MM.1S (cell line): ENCODE data around the gene ADPRS.

Source experiments
- DNase-seq: peaks from one replicate; pipeline ENCODE4 v3.0.0-alpha.2; 2015
- H2AFZ ChIP-seq: fragments of 300-600 bp; sonication (generic); 2 replicates; pipeline ENCODE4 v1.6.0; 2016; ENCODE audit warnings: antibody characterized with exemption, low read length
- H3F3A ChIP-seq: fragments of 300-600 bp; sonication (generic); 2 replicates; pipeline ENCODE4 v1.6.1; 2016; ENCODE audit warnings: mild to moderate bottlenecking, antibody characterized with exemption, low read length, moderate library complexity, mixed read lengths; ENCODE audit not compliant: insufficient read depth
- H3K27ac ChIP-seq: fragments of 300-600 bp; sonication (generic); 2 replicates; pipeline ENCODE4 v1.5.1; 2016; ENCODE audit warnings: mild to moderate bottlenecking, low read length
- H3K27me3 ChIP-seq: fragments of 300-600 bp; sonication (generic); replicated peaks from 2 replicates; pipeline ENCODE4 v1.6.0; 2016; ENCODE audit warnings: low read length; ENCODE audit not compliant: insufficient read depth
- H3K36me3 ChIP-seq: fragments of 300-600 bp; sonication (generic); replicated peaks from 2 replicates; pipeline ENCODE4 v1.6.1; 2016; ENCODE audit warnings: mild to moderate bottlenecking, low read length, mixed read lengths; ENCODE audit not compliant: insufficient read depth
- H3K4me1 ChIP-seq: fragments of 300-600 bp; sonication (generic); 2 replicates; pipeline ENCODE4 v1.6.1; 2016; ENCODE audit warnings: low read length, mixed read lengths
- H3K4me2 ChIP-seq: fragments of 300-600 bp; sonication (generic); 2 replicates; pipeline ENCODE4 v1.6.0; 2016; ENCODE audit warnings: low read depth, low read length
- H3K4me3 ChIP-seq: fragments of 300-600 bp; sonication (generic); 2 replicates; pipeline ENCODE4 v1.5.1; 2016; ENCODE audit warnings: low read length, mixed read lengths
- H3K79me2 ChIP-seq: fragments of 300-600 bp; sonication (generic); 2 replicates; pipeline ENCODE4 v1.6.1; 2016; ENCODE audit warnings: mixed run types, low read length, mixed read lengths
- H3K9ac ChIP-seq: fragments of 300-600 bp; sonication (generic); 2 replicates; pipeline ENCODE4 v1.6.1; 2016; ENCODE audit warnings: low read length, mixed read lengths
- H3K9me2 ChIP-seq: fragments of 300-600 bp; sonication (generic); replicated peaks from 2 replicates; pipeline ENCODE4 v1.6.1; 2016; ENCODE audit warnings: mild to moderate bottlenecking, low read length, mixed read lengths; ENCODE audit not compliant: insufficient read depth
- H3K9me3 ChIP-seq: fragments of 300-600 bp; sonication (generic); replicated peaks from 2 replicates; pipeline ENCODE4 v1.6.1; 2016; ENCODE audit warnings: mild to moderate bottlenecking, low read length, mixed read lengths; ENCODE audit not compliant: insufficient read depth
- H4K20me1 ChIP-seq: fragments of 300-600 bp; sonication (generic); 2 replicates; pipeline ENCODE4 v1.6.1; 2016; ENCODE audit warnings: mild to moderate bottlenecking, low read length, moderate library complexity, mixed read lengths; ENCODE audit not compliant: insufficient read depth
- CTCF ChIP-seq: fragments of 300-600 bp; sonication (generic); IDR thresholded peaks from 2 replicates; pipeline ENCODE4 v1.5.1; 2016; ENCODE audit warnings: antibody characterized with exemption, low read length, mixed read lengths
- EZH2 ChIP-seq: fragments of 300-600 bp; sonication (generic); optimal IDR thresholded peaks from 2 replicates; pipeline ENCODE3; 2017; ENCODE audit warnings: low read depth, mild to moderate bottlenecking, antibody characterized with exemption, low read length, mixed read lengths
- EZH2phosphoT487 ChIP-seq: fragments of 300-600 bp; sonication (generic); IDR thresholded peaks from 2 replicates; pipeline ENCODE4 v1.6.1; 2018; ENCODE audit warnings: antibody characterized with exemption, low read length

The ADPRS gene

GRCh38 chr1:36116901-36117300 lies 28.2 kb downstream of the ADPRS start:
- no peaks in the 10 kb centered on the region for H3K36me3 ChIP-seq
- no peak for DNase-seq
- no peaks in the 10 kb centered on the region for H3K9me2 ChIP-seq
- no peak overlapping the region for H3K9ac ChIP-seq
- no peaks in the 10 kb centered on the region for H3K79me2 ChIP-seq
- H3K4me2 ChIP-seq = no peak overlapping the region
- no peak for TF ChIP-seq CTCF
- TF ChIP-seq EZH2phosphoT487 = no peak
- no peak for TF ChIP-seq EZH2
- H3K9me3 ChIP-seq = no peaks in the 10 kb centered on the region
- H3K27ac ChIP-seq = no peak overlapping the region
- no peak overlapping the region for H2AFZ ChIP-seq
- H3K4me1 ChIP-seq = no peaks in the 10 kb centered on the region
- no peaks in the 10 kb centered on the region for H3K27me3 ChIP-seq
- no peaks in the 10 kb centered on the region for H4K20me1 ChIP-seq
- H3F3A ChIP-seq = no peaks in the 10 kb centered on the region
- no peak overlapping the region for H3K4me3 ChIP-seq

GRCh38 chr1:36118447-36119204 lies 29.9 kb downstream of the ADPRS start:
- H3K79me2 ChIP-seq = no peaks in the 10 kb centered on the region
- no peaks in the 10 kb centered on the region for H3K36me3 ChIP-seq
- no peak for TF ChIP-seq EZH2
- TF ChIP-seq CTCF = no peak
- TF ChIP-seq EZH2phosphoT487 = no peak
- peaks cover 10% of the 10 kb centered on the region; the same call in 1 of the 2 replicates for H3K27me3 ChIP-seq
- no peaks in the 10 kb centered on the region for H3K9me3 ChIP-seq
- no peaks in the 10 kb centered on the region for H4K20me1 ChIP-seq
- no peak overlapping the region for H3K4me3 ChIP-seq
- no peak overlapping the region for H3K27ac ChIP-seq
- no peaks in the 10 kb centered on the region for H3K4me1 ChIP-seq
- no peaks in the 10 kb centered on the region for H3F3A ChIP-seq
- H3K9me2 ChIP-seq = no peaks in the 10 kb centered on the region
- H3K4me2 ChIP-seq = no peak overlapping the region
- DNase-seq = no peak
- no peak overlapping the region for H3K9ac ChIP-seq
- no peak overlapping the region for H2AFZ ChIP-seq

- H3K4me1 ChIP-seq = no peaks in the 10 kb centered on the region
- H3K4me2 ChIP-seq = no peak overlapping the region
- H2AFZ ChIP-seq = no peak overlapping the region
Measured at GRCh38 chr1:36119456-36119855, 30.8 kb downstream of the ADPRS start.

More at GRCh38 chr1:36119456-36119855, 30.8 kb downstream of the ADPRS start:
- no peaks in the 10 kb centered on the region for H3K36me3 ChIP-seq
- no peak overlapping the region for H3K9ac ChIP-seq
- H3K27me3 ChIP-seq = peaks cover 18% of the 10 kb centered on the region
- no peaks in the 10 kb centered on the region for H3F3A ChIP-seq
- no peak for DNase-seq
- H3K9me2 ChIP-seq = no peaks in the 10 kb centered on the region
- no peaks in the 10 kb centered on the region for H3K79me2 ChIP-seq
- H3K4me3 ChIP-seq = no peak overlapping the region
- no peak overlapping the region for H3K27ac ChIP-seq
- no peaks in the 10 kb centered on the region for H3K9me3 ChIP-seq
- no peak for TF ChIP-seq CTCF
- no peak for TF ChIP-seq EZH2phosphoT487
- no peak for TF ChIP-seq EZH2
- no peaks in the 10 kb centered on the region for H4K20me1 ChIP-seq
